A673 (cell line): ENCODE data around the gene MYO7B.

Experiments used
- CTCF ChIP-seq: fragments of 300-800, 200-600 bp; sonication (generic); conservative IDR thresholded peaks from 2 replicates; pipeline ENCODE4 v1.5.1; 2017; ENCODE audit warnings: low read depth, mild to moderate bottlenecking, antibody characterized with exemption, low read length, moderate library complexity, mixed read lengths
- EZH2 ChIP-seq: fragments of 200-600 bp; sonication (generic); IDR thresholded peaks from 2 replicates; pipeline ENCODE4 v1.6.1; 2017; ENCODE audit warnings: borderline replicate concordance, low read depth, mild to moderate bottlenecking, mixed read lengths, antibody characterized with exemption, low read length; ENCODE audit not compliant: poor library complexity, severe bottlenecking

- no peak for TF ChIP-seq CTCF
- no peak for TF ChIP-seq EZH2
Observed at GRCh38 chr2:127568128-127568527, 32.6 kb downstream of the MYO7B start.
